Testis (tissue), 5 donors: Measurements from ENCODE around the gene SLC16A8. TPM values are rescaled to one million over a fixed set of nuclear protein-coding genes. Genes with fewer than 3 reads are reported as not detected.

Source experiments
- DNase-seq: peaks from one replicate; pipeline ENCODE4 v3.0.0-alpha.2; 2019
- H3K27ac ChIP-seq, 2 donors: fragments of 200-600 bp; sonication (generic); one replicate each; pipeline ENCODE4 v1.5.1; 2019
- H3K27me3 ChIP-seq: fragments of 200-600 bp; sonication (generic); one replicate; pipeline ENCODE4 v1.5.1; 2019
- H3K36me3 ChIP-seq: fragments of 200-600 bp; sonication (generic); one replicate; pipeline ENCODE4 v1.5.1; 2017; ENCODE audit warnings: low read depth; ENCODE audit errors: missing control alignments
- H3K4me1 ChIP-seq: fragments of 200-600 bp; sonication (generic); one replicate; pipeline ENCODE4 v1.5.1; 2019
- H3K4me3 ChIP-seq, 2 donors: fragments of 200-600 bp; sonication (generic); one replicate each; pipeline ENCODE4 v1.5.1; 2017 to 2019
- H3K9me3 ChIP-seq: fragments of 200-600 bp; sonication (generic); one replicate; pipeline ENCODE4 v1.5.1; 2017
- POLR2A ChIP-seq: fragments of 450-650 bp; IDR thresholded peaks from one replicate; pipeline ENCODE4 v1.6.1; 2017; ENCODE audit warnings: antibody characterized with exemption, mild to moderate bottlenecking, moderate library complexity
- WGBS, 2 donors: methylation state at CpG; one replicate each; pipeline ENCODE4 v1.1.5; 2018; 5-methylcytosine and 5-hydroxymethylcytosine counted together
- intact Hi-C: fragments of 100-400 bp; cut with DNase I; formaldehyde crosslinking; loops from one replicate; pipeline ENCODE4 v1.15.1; 2023; ENCODE audit warnings: low total_unique reads
- long read RNA-seq, 2 donors: transcript quantifications; one replicate each; lab custom pipeline, GENCODE V29; 2026
- polyA plus RNA-seq: library from polyadenylated mRNA; stranded (reverse); fragments of 350-450 nt; fragmentation: Illumina TruSeq; extraction: RNeasy Lipid Tissue Mini Kit (QIAGEN cat#74804); gene quantifications from one replicate; pipeline ENCODE4 v1.2.3, GENCODE V29; 2014; ENCODE audit warnings: low read depth, low replicate concordance; ENCODE audit not compliant: insufficient read depth
- total RNA-seq, 2 donors: library from RNA; depleted of rRNA; stranded (reverse); fragments of >200 nt; gene quantifications; one replicate each; pipeline ENCODE4 v1.2.3, GENCODE V29; 2016
- TF ChIP-seq, protein P1 (sequence below), 3 experiments: fragments of 450-650 bp in 2 of 3; fragments of 200-600 bp in 1 of 3; sonication (generic) in 1 of 3; IDR thresholded peaks; one replicate each; pipeline ENCODE4 v1.5.1; 2016 to 2019; ENCODE audit warnings: antibody characterized with exemption in 3 of 3, mild to moderate bottlenecking in 2 of 3, moderate library complexity in 1 of 3

Gene SLC16A8, protein sequence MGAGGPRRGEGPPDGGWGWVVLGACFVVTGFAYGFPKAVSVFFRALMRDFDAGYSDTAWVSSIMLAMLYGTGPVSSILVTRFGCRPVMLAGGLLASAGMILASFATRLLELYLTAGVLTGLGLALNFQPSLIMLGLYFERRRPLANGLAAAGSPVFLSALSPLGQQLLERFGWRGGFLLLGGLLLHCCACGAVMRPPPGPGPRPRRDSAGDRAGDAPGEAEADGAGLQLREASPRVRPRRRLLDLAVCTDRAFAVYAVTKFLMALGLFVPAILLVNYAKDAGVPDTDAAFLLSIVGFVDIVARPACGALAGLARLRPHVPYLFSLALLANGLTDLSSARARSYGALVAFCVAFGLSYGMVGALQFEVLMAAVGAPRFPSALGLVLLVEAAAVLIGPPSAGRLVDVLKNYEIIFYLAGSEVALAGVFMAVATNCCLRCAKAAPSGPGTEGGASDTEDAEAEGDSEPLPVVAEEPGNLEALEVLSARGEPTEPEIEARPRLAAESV
- total RNA-seq = 1 to 10 TPM; 1.6 to 2.0 TPM
- 2.4 TPM for polyA plus RNA-seq
- long read RNA-seq, donor 1 = 0 reads
- long read RNA-seq, donor 2 = 0 reads

DNA sequence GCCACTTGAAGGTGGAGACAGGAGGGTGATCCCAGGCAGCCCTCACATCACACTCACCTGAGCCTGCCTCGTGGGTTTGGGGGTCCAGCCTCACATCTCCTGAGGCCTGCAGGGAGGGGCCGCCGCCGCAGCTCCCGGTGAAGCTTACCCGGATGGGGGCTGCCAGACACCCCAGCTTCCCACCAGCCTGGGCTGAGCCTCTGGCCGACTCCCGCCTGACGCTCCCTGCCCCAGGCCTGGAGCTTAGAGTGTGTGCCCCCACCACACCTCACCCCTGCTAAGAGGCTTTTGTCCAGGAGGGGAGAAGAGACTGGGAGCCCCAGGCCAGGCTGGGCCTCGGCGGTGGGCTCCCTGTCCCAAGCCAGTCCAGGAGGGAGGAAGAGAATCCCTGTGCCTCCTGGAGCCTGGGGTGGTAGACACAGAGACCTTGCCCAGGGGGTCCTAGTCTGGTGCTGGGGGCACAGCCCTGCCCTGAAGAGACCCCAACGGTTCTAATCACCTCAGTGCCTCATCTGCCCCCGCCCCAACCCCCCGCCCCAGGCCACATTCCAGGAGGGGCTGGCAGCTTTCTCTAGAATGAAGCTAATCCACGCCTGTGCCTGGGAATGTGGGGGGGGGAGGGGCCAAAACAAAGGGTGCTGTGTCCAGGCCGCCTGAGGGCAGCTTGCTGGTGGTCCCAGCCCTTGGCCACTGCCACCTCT is at the start of gene SLC16A8:
Gene SLC16A8, minus strand, starts transcription at position 254 of the 701 bp plus-strand sequence. CDS start 1,311 bp downstream, outside the sequence.
- no peak within 1 kb of the TSS for H3K27ac ChIP-seq
- H3K9me3 ChIP-seq = no peaks in the 10 kb centered on the region
- TF ChIP-seq POLR2A = no peak
- TF ChIP-seq, protein P1, sequence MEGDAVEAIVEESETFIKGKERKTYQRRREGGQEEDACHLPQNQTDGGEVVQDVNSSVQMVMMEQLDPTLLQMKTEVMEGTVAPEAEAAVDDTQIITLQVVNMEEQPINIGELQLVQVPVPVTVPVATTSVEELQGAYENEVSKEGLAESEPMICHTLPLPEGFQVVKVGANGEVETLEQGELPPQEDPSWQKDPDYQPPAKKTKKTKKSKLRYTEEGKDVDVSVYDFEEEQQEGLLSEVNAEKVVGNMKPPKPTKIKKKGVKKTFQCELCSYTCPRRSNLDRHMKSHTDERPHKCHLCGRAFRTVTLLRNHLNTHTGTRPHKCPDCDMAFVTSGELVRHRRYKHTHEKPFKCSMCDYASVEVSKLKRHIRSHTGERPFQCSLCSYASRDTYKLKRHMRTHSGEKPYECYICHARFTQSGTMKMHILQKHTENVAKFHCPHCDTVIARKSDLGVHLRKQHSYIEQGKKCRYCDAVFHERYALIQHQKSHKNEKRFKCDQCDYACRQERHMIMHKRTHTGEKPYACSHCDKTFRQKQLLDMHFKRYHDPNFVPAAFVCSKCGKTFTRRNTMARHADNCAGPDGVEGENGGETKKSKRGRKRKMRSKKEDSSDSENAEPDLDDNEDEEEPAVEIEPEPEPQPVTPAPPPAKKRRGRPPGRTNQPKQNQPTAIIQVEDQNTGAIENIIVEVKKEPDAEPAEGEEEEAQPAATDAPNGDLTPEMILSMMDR (IDR thresholded peaks at IDR 0.05) = no peak
- DNase-seq = no peak
- peak within 1 kb of the TSS in 1 of 2 donors; percentile 54 for H3K4me3 ChIP-seq
- peaks cover 25% of the 10 kb centered on the region for H3K4me1 ChIP-seq
- intact Hi-C loops = no loop called here
- WGBS, 2 donors = 77 to 79% methylated on average over 8 to 16 of the region's 16 CpGs
- H3K27me3 ChIP-seq = no peaks in the 10 kb centered on the region
- no peaks in the 10 kb centered on the region for H3K36me3 ChIP-seq

DNA sequence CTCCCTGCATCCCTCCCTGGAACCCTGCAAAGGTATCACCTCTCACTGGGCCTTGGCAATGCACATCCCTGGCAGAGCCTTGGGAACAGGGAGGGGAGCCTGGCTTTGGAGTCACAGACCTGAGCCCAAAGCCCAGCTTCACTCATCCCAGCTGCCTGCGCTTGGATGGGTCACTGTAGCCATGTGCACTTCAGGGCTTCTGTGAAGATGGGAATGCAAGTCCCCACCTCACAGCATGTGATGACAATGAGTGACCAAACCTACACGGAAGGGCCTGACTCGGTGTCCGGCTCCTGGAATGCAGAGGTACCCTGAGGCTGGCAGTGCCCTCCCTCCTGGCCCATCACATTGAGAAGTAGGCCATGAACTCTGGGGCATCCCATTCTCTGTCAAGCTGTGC is 49.3 kb upstream of the SLC16A8 start:
- no peak for DNase-seq
- Histone ChIP-seq H3K27me3 (no peaks in the 10 kb centered on the region), H3K4me3 (no peak overlapping the region), H3K4me1 (peaks cover 10% of the 10 kb centered on the region), H3K9me3 (no peaks in the 10 kb centered on the region), H3K27ac (no peak overlapping the region), H3K36me3 (no peaks in the 10 kb centered on the region)
- intact Hi-C loops = no loop called here
- no peak for TF ChIP-seq POLR2A
- TF ChIP-seq, protein P1 (IDR thresholded peaks at IDR 0.05) = no peak
- WGBS, 2 donors = 92% methylated on average over 4 of the region's 4 CpGs; no CpG with 5 or more reads in 1 of the 2 donors

DNA sequence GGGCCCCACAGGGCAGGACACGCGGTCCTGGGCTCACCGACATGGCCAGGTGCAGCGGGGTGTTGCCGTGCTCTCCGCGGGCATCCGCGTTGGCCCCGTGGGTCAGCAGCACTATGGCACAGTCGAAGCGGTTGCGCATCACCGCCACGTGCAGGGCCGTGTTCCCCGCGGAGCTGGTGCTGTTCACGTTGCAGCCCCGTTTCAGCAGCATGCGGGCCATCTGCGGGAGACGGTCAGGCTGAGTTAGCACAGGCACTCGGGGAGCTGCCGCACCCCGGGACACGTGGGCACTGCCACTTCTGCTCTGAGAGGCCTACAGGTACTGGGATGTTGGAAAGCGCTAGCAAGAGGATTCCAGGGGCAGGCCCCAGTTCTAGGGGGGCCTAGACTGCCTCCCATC is 48.8 kb upstream of the SLC16A8 start:
- no peak for DNase-seq
- no peaks in the 10 kb centered on the region for H3K27me3 ChIP-seq
- H3K4me3 ChIP-seq = no peak overlapping the region
- H3K36me3 ChIP-seq = no peaks in the 10 kb centered on the region
- H3K27ac ChIP-seq = no peak overlapping the region
- peaks cover 10% of the 10 kb centered on the region for H3K4me1 ChIP-seq
- intact Hi-C loops = no loop called here
- WGBS, 2 donors = 93 to 100% methylated on average over 2 to 28 of the region's 28 CpGs
- no peaks in the 10 kb centered on the region for H3K9me3 ChIP-seq
- no peak for TF ChIP-seq POLR2A
- TF ChIP-seq, protein P1 (IDR thresholded peaks at IDR 0.05) = no peak

DNA sequence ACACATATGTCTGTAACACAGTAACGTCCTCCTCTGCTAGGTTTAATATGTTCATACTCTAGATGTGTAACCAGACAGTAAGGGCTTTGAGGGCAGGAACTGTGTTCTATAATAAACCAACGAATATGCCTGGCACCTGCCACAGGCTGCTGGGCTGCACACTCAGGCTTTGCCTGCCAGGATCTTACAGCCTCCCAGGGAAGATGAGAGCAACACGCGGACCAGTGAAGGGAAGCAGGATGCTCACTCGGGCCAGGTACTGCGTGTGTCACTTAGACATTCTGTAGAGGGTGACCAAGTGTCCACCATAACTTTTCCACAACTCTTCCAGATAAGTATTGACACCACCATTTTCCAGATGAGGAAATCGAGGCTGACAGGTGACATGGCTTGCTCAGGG is 48.2 kb upstream of the SLC16A8 start:
- no peak for DNase-seq
- peaks cover 10% of the 10 kb centered on the region for H3K4me1 ChIP-seq
- no peaks in the 10 kb centered on the region for H3K36me3 ChIP-seq
- intact Hi-C loops = no loop called here
- no peak overlapping the region for H3K4me3 ChIP-seq
- TF ChIP-seq POLR2A = no peak
- TF ChIP-seq, protein P1 (IDR thresholded peaks at IDR 0.05) = no peak
- H3K27ac ChIP-seq = peak overlapping the region; percentile 60 to 66
- WGBS, 2 donors = 87 to 93% methylated on average over 7 of the region's 7 CpGs
- H3K9me3 ChIP-seq = no peaks in the 10 kb centered on the region
- no peaks in the 10 kb centered on the region for H3K27me3 ChIP-seq
